ENCODE results near the gene TNFAIP2. TPM values are rescaled to one million over a fixed set of nuclear protein-coding genes. Genes with fewer than 3 reads are reported as not detected.
A peak's percentile ranks its signal among the peaks of the same experiment; 100 is the strongest.

The TNFAIP2 gene
- total and polyA plus RNA-seq, 2 donors (not counting 3 experiments of a cell fraction or from before 2014, with no cell fraction given) = 31.6 to 42.7 TPM

DNA sequence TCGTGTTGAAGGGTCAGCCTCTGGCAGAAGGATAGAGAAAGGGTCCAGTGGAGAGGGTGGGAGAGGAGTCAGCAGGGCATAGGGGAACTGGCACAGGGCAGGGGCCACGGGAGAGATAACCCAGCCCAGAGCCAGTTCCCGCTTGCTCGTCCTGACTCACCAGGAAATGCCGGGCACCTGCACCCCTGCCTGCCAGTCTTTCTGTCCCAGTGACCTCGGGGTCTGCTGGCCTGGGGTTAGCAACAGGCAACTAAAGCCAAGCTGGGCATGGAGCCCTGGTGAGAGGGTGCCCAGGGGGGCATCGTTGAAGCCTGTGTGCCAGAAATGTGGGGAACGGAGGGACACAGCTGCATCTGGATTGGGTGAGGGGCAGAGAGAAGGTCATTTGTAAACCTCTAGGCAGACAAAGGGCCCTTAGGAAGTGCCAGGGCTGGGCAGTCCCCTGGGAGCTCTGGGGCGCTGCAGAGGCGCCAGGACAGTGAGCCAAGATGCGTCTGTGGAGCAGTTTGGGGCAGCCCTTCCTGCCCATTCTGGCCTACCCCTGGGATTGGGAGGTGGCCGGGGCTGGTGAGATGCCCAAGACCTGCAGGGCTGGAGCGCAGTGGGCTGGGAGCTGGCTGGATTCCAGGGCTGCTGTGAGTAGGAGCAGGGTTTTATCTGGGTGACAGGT lies 5.5 kb downstream of the TNFAIP2 start:
- no peaks in the 10 kb centered on the region for H3K27me3 ChIP-seq (ENCODE audit: control insufficient read depth in 2 of 2, insufficient read depth in 2 of 2, low read length in 2 of 2)
- TF ChIP-seq FOS (IDR thresholded peaks at IDR 0.05; ENCODE audit: borderline replicate concordance, insufficient read depth, low read length) = peak; percentile 27
- TF ChIP-seq, protein P1, sequence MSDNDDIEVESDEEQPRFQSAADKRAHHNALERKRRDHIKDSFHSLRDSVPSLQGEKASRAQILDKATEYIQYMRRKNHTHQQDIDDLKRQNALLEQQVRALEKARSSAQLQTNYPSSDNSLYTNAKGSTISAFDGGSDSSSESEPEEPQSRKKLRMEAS (IDR thresholded peaks at IDR 0.05; ENCODE audit: insufficient read depth, insufficient read length) = no peak
- intact Hi-C loops (cut with micrococcal nuclease) = loop anchor here (10.0 kb wide), 1 partner anchor 256 kb away; the partner anchor contains the start of gene MARK3
- no peaks in the 10 kb centered on the region for H3K9me3 ChIP-seq (replicated peaks; ENCODE audit: control insufficient read depth, insufficient read depth, low read length)
- no peak overlapping the region for H2AFZ ChIP-seq (ENCODE audit: low read depth, low read length)
- H3K4me2 ChIP-seq (ENCODE audit: insufficient read depth, low read length) = no peak overlapping the region
- H4K20me1 ChIP-seq (replicated peaks; ENCODE audit: control insufficient read depth, extremely low read depth, insufficient read depth, low read length) = no peaks in the 10 kb centered on the region
- ChIA-PET POLR2A (interaction anchor here (0.6 kb wide), 1 partner anchor 320 kb away, joined by 4 read pairs; no protein-coding TSS in a partner anchor), CTCF (interaction anchor here (6.9 kb wide), 1 partner anchor 24 kb away, joined by 86 read pairs; no protein-coding TSS in a partner anchor)
- dilution Hi-C loops (cut with MboI; ENCODE audit: extremely low pct_ligation_motif_present, low sequenced_read_pairs) = no loop called here
- BruUV-seq (replicated peaks) = no TSS peak
- no peaks in the 10 kb centered on the region for H3K9me1 ChIP-seq (replicated peaks; ENCODE audit: control insufficient read depth, extremely low read depth, insufficient read depth, low read length)
- no peak for FAIRE-seq
- no peak overlapping the region for H3K27ac ChIP-seq (ENCODE audit: insufficient read depth, low read depth, low read length)
- H3K9ac ChIP-seq (replicated peaks; ENCODE audit: extremely low read depth, insufficient read depth, low read length) = no peak overlapping the region
- H3K79me2 ChIP-seq (ENCODE audit: control insufficient read depth, insufficient read depth, low read length) = no peaks in the 10 kb centered on the region
- H3K4me3 ChIP-seq (replicated peaks in 1 of 3; ENCODE audit: insufficient read depth in 1 of 3, low read depth in 1 of 3, low read length in 3 of 3) = no peak overlapping the region
- H3K36me3 ChIP-seq (ENCODE audit: control insufficient read depth in 2 of 2, extremely low read depth in 1 of 2, insufficient read depth in 2 of 2, low read length in 2 of 2) = peaks cover 0 to 18% of the 10 kb centered on the region in 2 experiments
- peaks cover 19% of the 10 kb centered on the region for H3K4me1 ChIP-seq (ENCODE audit: control insufficient read depth, extremely low read depth, insufficient read depth, low read length)
- no peak for DNase-seq (ENCODE audit: low read depth, low spot score)

DNA sequence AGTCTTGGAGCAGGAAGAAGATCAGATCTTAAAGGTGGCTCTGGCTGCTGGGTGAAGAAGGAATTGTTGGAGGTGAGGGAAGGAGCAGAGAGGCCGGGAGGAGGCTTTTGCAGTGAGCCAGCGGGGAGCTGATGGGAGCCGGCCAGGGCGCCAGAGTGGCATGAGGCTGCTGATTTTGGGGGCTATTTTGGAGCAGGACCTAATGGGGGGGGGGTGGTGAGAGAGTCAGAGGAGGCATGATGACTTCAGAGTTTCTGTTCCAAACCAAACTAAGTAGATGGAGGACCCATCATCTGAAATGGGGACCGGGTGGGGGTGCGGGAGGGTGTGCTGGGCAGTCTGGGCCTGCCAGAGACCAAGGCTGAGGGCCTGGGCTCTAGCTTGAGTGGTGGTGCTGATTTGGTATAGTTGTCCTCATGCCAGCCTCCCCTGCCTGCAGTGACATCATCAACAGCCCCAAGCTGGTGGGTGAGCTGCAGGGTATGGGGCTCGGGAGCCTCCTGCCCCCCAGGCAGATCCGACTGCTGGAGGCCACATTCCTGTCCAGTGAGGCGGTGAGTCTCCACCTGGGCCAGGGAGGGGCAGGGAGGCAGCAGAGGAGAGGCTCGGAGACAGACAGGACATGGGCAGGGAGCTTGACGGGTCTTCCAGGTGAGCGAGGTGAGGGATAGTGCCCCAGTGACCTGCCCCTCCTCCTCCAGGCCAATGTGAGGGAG lies 6.2 kb downstream of the TNFAIP2 start:
- POLR2A ChIA-PET = no interaction called here
- H3K36me3 ChIP-seq (ENCODE audit: control insufficient read depth in 2 of 2, extremely low read depth in 1 of 2, insufficient read depth in 2 of 2, low read length in 2 of 2) = peaks cover 0 to 22% of the 10 kb centered on the region in 2 experiments
- dilution Hi-C loops (cut with MboI; ENCODE audit: extremely low pct_ligation_motif_present, low sequenced_read_pairs) = no loop called here
- no peak overlapping the region for H3K4me2 ChIP-seq (ENCODE audit: insufficient read depth, low read length)
- H3K27me3 ChIP-seq (ENCODE audit: control insufficient read depth in 2 of 2, insufficient read depth in 2 of 2, low read length in 2 of 2) = no peaks in the 10 kb centered on the region
- intact Hi-C loops (cut with micrococcal nuclease) = loop anchor here (10.0 kb wide), 1 partner anchor 255 kb away; the partner anchor contains the start of gene MARK3
- no peaks in the 10 kb centered on the region for H3K9me1 ChIP-seq (replicated peaks; ENCODE audit: control insufficient read depth, extremely low read depth, insufficient read depth, low read length)
- H3K4me1 ChIP-seq (ENCODE audit: control insufficient read depth, extremely low read depth, insufficient read depth, low read length) = peaks cover 16% of the 10 kb centered on the region
- H3K79me2 ChIP-seq (ENCODE audit: control insufficient read depth, insufficient read depth, low read length) = no peaks in the 10 kb centered on the region
- DNase-seq (ENCODE audit: low read depth, low spot score) (no peak), FAIRE-seq (no peak)
- TF ChIP-seq EZH2 (IDR thresholded peaks at IDR 0.05; ENCODE audit: borderline replicate concordance, low read depth, low read length, severe bottlenecking) = no peak
- no peak for TF ChIP-seq MYC (IDR thresholded peaks at IDR 0.05; ENCODE audit: low read depth, low read length)
- no peak for TF ChIP-seq POLR2A (IDR thresholded peaks at IDR 0.05; ENCODE audit: low read depth, low read length)
- TF ChIP-seq JUN (IDR thresholded peaks at IDR 0.05; ENCODE audit: borderline replicate concordance, insufficient read depth, insufficient read length, low read depth) = no peak
- no peak for TF ChIP-seq POLR2AphosphoS5 (IDR thresholded peaks at IDR 0.05; ENCODE audit: insufficient read depth, low read depth, low read length)
- TF ChIP-seq FOS (IDR thresholded peaks at IDR 0.05; ENCODE audit: borderline replicate concordance, insufficient read depth, low read length) = no peak
- no peak for TF ChIP-seq CTCF (IDR thresholded peaks at IDR 0.05; ENCODE audit: extremely low read depth in 1 of 2, insufficient read depth in 1 of 2, low read depth in 1 of 2, low read length in 2 of 2)
- TF ChIP-seq, protein P1 (IDR thresholded peaks at IDR 0.05; ENCODE audit: insufficient read depth, insufficient read length) = no peak
- TF ChIP-seq GATA2 (IDR thresholded peaks at IDR 0.05; ENCODE audit: insufficient read depth, insufficient read length, low read depth, low read length) = no peak
- H4K20me1 ChIP-seq (replicated peaks; ENCODE audit: control insufficient read depth, extremely low read depth, insufficient read depth, low read length) = no peaks in the 10 kb centered on the region
- H3K27ac ChIP-seq (ENCODE audit: insufficient read depth, low read depth, low read length) = no peak overlapping the region
- no peak overlapping the region for H3K9ac ChIP-seq (replicated peaks; ENCODE audit: extremely low read depth, insufficient read depth, low read length)
- H3K9me3 ChIP-seq (replicated peaks; ENCODE audit: control insufficient read depth, insufficient read depth, low read length) = no peaks in the 10 kb centered on the region
- H3K4me3 ChIP-seq (replicated peaks in 1 of 3; ENCODE audit: insufficient read depth in 1 of 3, low read depth in 1 of 3, low read length in 3 of 3) = no peak overlapping the region
- BruUV-seq (replicated peaks) = no TSS peak
- no peak overlapping the region for H2AFZ ChIP-seq (ENCODE audit: low read depth, low read length)
- CTCF ChIA-PET = interaction anchor here (1.9 to 6.9 kb wide), 2 partner anchors 11 to 24 kb away, joined by 9 to 86 read pairs; no protein-coding TSS in a partner anchor
